ENCODE results near the gene DNAJC13.
"Not testable (repeated sequence)": the region's sequence is repeated elsewhere in the genome, so short reads cannot be mapped to it uniquely, and the experiment has no call there.

DNAJC13 gene

GRCh38 chr3:132544130-132544529 is 126.8 kb downstream of the DNAJC13 start:
- no peak for DNase-seq

- DNase-seq: no peak
Observed at GRCh38 chr3:132545471-132545870, 128.2 kb downstream of the DNAJC13 start.

GRCh38 chr3:132549169-132549568 is 131.9 kb downstream of the DNAJC13 start:
- no peak for DNase-seq

- no peak for DNase-seq
Observed at GRCh38 chr3:132549890-132550578, 132.7 kb downstream of the DNAJC13 start.

GRCh38 chr3:132550579-132551305 is 133.4 kb downstream of the DNAJC13 start:
- no peak for DNase-seq

GRCh38 chr3:132553826-132554225 is 136.5 kb downstream of the DNAJC13 start:
- no peak for DNase-seq

GRCh38 chr3:132554437-132554836 is 137.1 kb downstream of the DNAJC13 start:
- no peak for DNase-seq

- DNase-seq: no peak
Observed at GRCh38 chr3:132555306-132556035, 138.2 kb downstream of the DNAJC13 start.

- not testable (repeated sequence) for DNase-seq
Observed at GRCh38 chr3:132556036-132556386, 138.7 kb downstream of the DNAJC13 start.

GRCh38 chr3:132556508-132557159 is 139.3 kb downstream of the DNAJC13 start:
- DNase-seq: no peak

GRCh38 chr3:132561003-132561402 is 143.7 kb downstream of the DNAJC13 start:
- DNase-seq: no peak

- no peak for DNase-seq
Observed at GRCh38 chr3:132563420-132564069, 146.2 kb downstream of the DNAJC13 start.

GRCh38 chr3:132564070-132564465 is 146.8 kb downstream of the DNAJC13 start:
- no peak for DNase-seq

GRCh38 chr3:132568422-132568821 is 151.1 kb downstream of the DNAJC13 start:
- no peak for DNase-seq

- DNase-seq: no peak
Observed at GRCh38 chr3:132569153-132569552, 151.9 kb downstream of the DNAJC13 start.

GRCh38 chr3:132569580-132569979 is 152.3 kb downstream of the DNAJC13 start:
- DNase-seq: no peak

- DNase-seq: no peak
Observed at GRCh38 chr3:132570016-132570415, 152.7 kb downstream of the DNAJC13 start.

GRCh38 chr3:132573797-132574211 is 156.5 kb downstream of the DNAJC13 start:
- DNase-seq: no peak

GRCh38 chr3:132587401-132587800 is 170.1 kb downstream of the DNAJC13 start:
- DNase-seq: no peak

Data from T-helper 9 cell (primary cell).